ENCODE measurements around the gene SYNDIG1L. TPM values are rescaled to one million over a fixed set of nuclear protein-coding genes. Genes with fewer than 3 reads are reported as not detected.

SYNDIG1L gene
- total and polyA plus RNA-seq, 2 of the 13 experiments (the other 11 are each of a cell fraction or from before 2014, with no cell fraction given): 0.04 TPM; not detected in 1

GRCh38 chr14:74368441-74368840, 57.6 kb downstream of the SYNDIG1L start (continued):
- TF ChIP-seq TCF7 (IDR thresholded peaks at IDR 0.05; ENCODE audit: low read depth): no peak

GRCh38 chr14:74368026-74368425, 58.0 kb downstream of the SYNDIG1L start:
- Histone ChIP-seq H3K4me2 (ENCODE audit: low read depth, low read length) (no peak overlapping the region), H3K27ac (ENCODE audit: extremely low read length, insufficient read depth, low read length) (no peak overlapping the region), H3K4me1 (ENCODE audit: insufficient read depth, low read length) (no peaks in the 10 kb centered on the region), H3K9me3 (ENCODE audit: low read length) (no peaks in the 10 kb centered on the region), H3K9ac (ENCODE audit: insufficient read depth, low read depth, low read length) (no peak overlapping the region), H3K36me3 (replicated peaks in 1 of 2; ENCODE audit: control insufficient read depth in 1 of 2, insufficient read depth in 2 of 2, low read length in 2 of 2) (no peaks in the 10 kb centered on the region), H2AFZ (ENCODE audit: low read length) (no peak overlapping the region), H4K20me1 (ENCODE audit: insufficient read depth, low read length) (no peaks in the 10 kb centered on the region), H3K27me3 (ENCODE audit: control insufficient read depth in 1 of 2, insufficient read depth in 2 of 2, low read length in 2 of 2) (peaks cover 0 to 28% of the 10 kb centered on the region in 2 experiments; a peak in 2 of 5 replicates), H3K79me2 (ENCODE audit: insufficient read depth, low read length) (no peaks in the 10 kb centered on the region), H3K4me3 (replicated peaks in 1 of 3; ENCODE audit: insufficient read depth in 1 of 3, low read depth in 2 of 3, low read length in 3 of 3) (no peak overlapping the region)
- DNase-seq (ENCODE audit: low spot score): no peak
- BruUV-seq (replicated peaks): no TSS peak
- FAIRE-seq: no peak
- POLR2A ChIA-PET: no interaction called here
- in situ Hi-C loops (cut with HindIII; ENCODE audit: extremely low pct_ligation_motif_present, low pct_unique_long_range_greater_than_20kb) (no loop called here), intact Hi-C loops (cut with micrococcal nuclease; ENCODE audit: unreplicated experiment) (no loop called here)
- TF ChIP-seq ZNF281 (CRISPR knock-in tag; IDR thresholded peaks at IDR 0.05; ENCODE audit: borderline replicate concordance): no peak
- TF ChIP-seq ATF7 (IDR thresholded peaks at IDR 0.05): no peak
- no peak for TF ChIP-seq ATF7 (CRISPR knock-in tag; IDR thresholded peaks at IDR 0.05)
- TF ChIP-seq HNF4G (IDR thresholded peaks at IDR 0.05; ENCODE audit: borderline replicate concordance, low read depth, low read length): no peak
- no peak for TF ChIP-seq HNF4G (CRISPR knock-in tag; IDR thresholded peaks at IDR 0.05; ENCODE audit: borderline replicate concordance, low read depth)
- no peak for TF ChIP-seq RAD51 (IDR thresholded peaks at IDR 0.05; ENCODE audit: borderline replicate concordance)
- no peak for TF ChIP-seq JUND (CRISPR knock-in tag; IDR thresholded peaks at IDR 0.05)
- TF ChIP-seq FOXJ3 (CRISPR knock-in tag; IDR thresholded peaks at IDR 0.05; ENCODE audit: borderline replicate concordance): no peak
- TF ChIP-seq DNMT1 (CRISPR knock-in tag; IDR thresholded peaks at IDR 0.05): no peak
- TF ChIP-seq DMAP1 (CRISPR knock-in tag; IDR thresholded peaks at IDR 0.05): no peak
- no peak for TF ChIP-seq HMG20B (CRISPR knock-in tag; conservative IDR thresholded peaks at IDR 0.05)
- no peak for TF ChIP-seq ZNF441 (CRISPR knock-in tag; IDR thresholded peaks at IDR 0.05; ENCODE audit: borderline replicate concordance)
- TF ChIP-seq ZNF749 (CRISPR knock-in tag; IDR thresholded peaks at IDR 0.05; ENCODE audit: borderline replicate concordance): no peak
- no peak for TF ChIP-seq HOXA5 (CRISPR knock-in tag; IDR thresholded peaks at IDR 0.05)
- no peak for TF ChIP-seq YEATS4 (CRISPR knock-in tag; IDR thresholded peaks at IDR 0.05; ENCODE audit: borderline replicate concordance)
- CTCF ChIA-PET (ENCODE audit: low intra/inter-chr PET ratio, low total read pairs): no interaction called here
- no peak for ATAC-seq
- 50% methylated on average over 6 of the region's 6 CpGs for WGBS (ENCODE audit: low lambda C conversion rate)
